NCI-H1417 treated with DMSO at 0.1 percent for 48 hours (cell line): Measurements from ENCODE around the gene KCNC1.
A peak's percentile ranks its signal among the peaks of the same experiment; 100 is the strongest.

Experiments
- DNase-seq: peaks from one replicate; lab custom pipeline; 2025; lab: John Stamatoyannopoulos, UW

KCNC1 gene

DNA sequence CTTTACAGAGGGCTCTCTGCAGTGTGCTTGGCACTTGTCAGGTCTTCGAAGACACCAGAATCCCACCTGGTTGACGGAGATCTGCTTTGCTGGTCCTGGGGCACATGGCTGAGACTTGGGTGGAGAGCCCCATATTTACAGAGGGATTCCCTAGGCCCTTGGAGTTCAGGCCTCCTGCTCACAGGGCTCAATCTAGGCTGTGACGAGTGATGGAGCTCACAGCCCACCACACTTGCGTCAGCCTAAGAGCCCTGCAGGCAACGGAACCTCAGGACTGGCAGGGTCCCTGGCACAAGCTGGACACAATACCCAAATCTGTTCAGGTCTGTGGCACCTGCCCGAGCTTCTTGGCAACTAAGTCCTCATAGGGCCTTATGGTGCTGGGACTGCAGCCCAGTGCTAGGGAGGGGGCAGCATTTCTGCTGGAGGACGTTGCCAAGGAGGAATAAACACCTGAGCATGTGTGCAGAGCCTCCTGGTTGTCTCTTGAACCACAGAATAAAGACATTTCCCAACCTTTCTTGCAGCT lies 59.1 kb downstream of the KCNC1 start:
- DNase-seq, result no peak

GRCh38 chr11:17794981-17795380 lies 60.4 kb downstream of the KCNC1 start:
- no peak for DNase-seq

DNA sequence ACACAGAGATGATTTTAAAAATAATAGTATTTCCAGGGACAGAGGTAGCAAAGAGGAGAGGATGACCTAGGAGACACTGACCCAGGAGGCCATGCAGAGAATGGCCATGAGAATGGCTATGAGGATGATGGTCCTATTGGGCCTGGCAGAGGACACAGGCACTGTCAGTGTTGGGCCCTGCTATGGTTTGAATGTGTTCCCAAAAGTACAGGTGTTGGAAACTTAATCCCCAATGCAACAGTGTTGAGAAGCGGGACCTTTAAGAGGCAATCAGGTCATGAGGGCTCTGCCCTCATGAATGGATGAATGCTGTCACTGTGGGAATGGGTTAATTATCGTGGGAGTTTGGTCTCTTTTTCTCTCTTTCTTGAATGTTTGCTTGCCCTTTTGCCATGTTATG lies 61.6 kb downstream of the KCNC1 start:
- DNase-seq, result no peak

- no peak for DNase-seq
Observed at GRCh38 chr11:17798253-17798652, 63.7 kb downstream of the KCNC1 start.

GRCh38 chr11:17798716-17799115 lies 64.1 kb downstream of the KCNC1 start:
- DNase-seq, result no peak

GRCh38 chr11:17799147-17799546 lies 64.6 kb downstream of the KCNC1 start:
- DNase-seq, result no peak

DNA sequence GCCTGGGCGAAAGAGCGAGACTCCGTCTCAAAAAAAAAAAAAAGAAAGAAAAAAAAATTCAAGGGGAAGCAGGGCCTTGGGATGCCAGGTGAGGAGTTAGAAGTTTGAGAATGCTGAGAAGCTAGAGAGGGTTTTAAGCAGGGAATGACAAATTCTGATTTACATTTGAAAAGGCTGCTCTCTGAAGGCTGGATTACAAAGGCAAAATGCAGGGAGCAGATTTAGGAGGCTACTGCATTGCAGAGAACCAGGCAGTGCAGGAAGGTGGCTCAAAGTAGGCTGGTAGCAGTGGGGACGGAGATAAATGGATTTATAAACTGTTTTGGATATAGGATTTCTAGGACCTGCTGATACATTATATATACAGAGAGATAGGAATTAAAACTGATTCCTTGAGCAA lies 66.6 kb downstream of the KCNC1 start:
- DNase-seq, result no peak

GRCh38 chr11:17802491-17802890 lies 67.9 kb downstream of the KCNC1 start:
- DNase-seq, result no peak

DNA sequence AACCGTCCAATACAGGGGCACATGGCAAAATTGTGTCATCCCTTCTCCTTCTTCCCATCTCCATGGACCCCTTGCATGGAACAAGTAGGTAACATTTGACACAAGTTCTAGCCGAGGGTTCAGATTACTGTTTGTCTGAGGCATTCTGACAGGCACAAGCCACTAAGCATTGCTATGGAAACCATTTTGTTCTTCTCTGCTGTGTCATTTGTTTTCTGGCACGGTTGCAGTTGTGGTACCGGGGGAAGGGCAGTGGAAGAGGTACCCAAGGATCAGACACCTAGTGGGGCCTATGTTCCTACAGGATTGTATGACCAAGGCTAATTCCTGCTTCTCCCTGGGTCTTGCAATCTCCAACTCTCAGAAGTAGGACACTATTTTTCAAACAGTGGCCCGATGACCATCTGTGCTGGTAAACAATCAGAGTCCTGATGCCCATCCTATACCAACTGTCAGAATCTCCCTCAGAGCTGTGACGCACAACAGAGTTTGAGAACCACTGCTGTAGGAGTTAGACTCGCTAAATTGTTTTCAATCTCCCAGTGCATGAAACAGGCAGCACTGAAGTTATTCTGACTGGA lies 69.3 kb downstream of the KCNC1 start:
- DNase-seq, result no peak

DNA sequence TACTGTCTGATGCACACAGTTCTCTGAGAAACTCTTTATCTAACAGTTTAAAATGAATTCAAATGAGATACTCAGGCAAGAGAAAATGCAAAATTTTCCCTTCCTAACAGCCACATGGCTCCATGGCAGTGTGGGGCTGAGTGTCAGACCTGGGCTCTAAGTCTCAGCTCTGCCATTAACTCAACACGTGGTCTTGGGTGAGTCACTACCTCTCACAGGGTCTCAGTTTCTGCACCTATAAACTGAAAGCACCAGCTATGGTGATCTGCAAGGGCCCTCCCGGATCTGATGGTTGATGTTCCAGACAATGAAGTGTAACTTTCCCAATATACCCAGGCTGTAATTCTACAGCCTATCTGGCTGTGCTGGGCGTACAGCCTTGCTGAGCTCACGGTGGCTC lies 70.5 kb downstream of the KCNC1 start:
- DNase-seq, result no peak

- no peak for DNase-seq
Observed at GRCh38 chr11:17805873-17806272, 71.3 kb downstream of the KCNC1 start.

DNA sequence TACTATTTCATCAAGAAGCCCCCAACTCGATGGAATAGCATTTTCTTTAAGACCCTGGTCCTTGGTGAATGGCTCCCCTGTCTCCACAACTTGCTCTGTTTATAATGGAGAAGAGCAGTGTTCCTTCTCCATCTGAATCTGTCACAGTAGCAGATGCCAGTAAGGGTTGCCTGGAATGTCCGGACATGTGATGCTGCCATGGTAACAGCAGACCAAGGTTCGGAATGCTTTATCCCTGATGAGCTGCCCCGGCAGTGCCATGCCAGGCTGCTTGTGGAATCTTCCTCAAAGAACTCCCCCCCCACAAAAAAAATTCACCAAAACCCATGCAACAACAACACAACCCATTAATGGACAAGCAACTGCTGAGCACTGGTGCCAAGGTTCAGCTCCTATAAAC lies 72.5 kb downstream of the KCNC1 start:
- DNase-seq, result no peak

- DNase-seq, result no peak
Observed at GRCh38 chr11:17810041-17810440, 75.5 kb downstream of the KCNC1 start.

DNA sequence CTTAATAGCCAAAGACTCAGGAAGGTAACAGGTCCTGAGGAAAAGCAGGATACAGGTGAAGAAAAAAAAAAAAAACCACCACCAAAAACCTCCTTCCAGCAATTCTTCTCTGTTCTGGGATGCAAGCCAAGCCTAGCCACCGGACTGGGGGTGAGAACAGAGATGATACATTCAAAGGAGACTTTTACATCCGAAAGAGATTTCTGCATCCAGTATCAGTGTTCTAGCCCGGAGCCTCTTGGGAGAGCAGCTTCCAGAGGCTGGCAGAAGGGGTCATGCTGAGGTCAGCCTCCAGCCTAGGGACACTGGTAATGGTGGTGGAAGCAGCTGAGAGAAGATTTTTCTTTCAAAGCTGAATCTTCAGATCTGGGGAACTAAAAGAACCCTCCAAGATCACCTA lies 76.2 kb downstream of the KCNC1 start:
- no peak for DNase-seq

DNA sequence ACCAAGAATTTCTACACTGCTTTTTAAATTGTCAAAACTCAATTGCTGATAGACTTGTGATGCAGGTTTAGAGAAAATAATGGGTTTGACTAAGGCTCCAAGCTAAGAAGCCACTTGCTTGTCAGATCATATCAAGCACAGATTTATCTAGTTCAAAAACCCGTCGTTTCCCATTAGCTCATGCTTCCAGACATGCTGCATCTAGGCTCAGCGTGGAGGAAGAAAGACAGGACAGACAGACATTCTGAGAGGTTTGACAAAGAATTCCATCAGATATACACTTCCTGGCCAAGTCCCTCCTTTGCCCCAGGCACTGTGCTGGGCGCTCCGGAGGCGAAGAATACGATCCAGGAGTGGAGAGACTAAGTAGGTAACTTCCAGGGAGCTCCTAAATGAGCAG lies 76.8 kb downstream of the KCNC1 start:
- DNase-seq, result no peak

- peak; percentile 80 for DNase-seq
Observed at GRCh38 chr11:17812091-17812864, 77.7 kb downstream of the KCNC1 start.

DNA sequence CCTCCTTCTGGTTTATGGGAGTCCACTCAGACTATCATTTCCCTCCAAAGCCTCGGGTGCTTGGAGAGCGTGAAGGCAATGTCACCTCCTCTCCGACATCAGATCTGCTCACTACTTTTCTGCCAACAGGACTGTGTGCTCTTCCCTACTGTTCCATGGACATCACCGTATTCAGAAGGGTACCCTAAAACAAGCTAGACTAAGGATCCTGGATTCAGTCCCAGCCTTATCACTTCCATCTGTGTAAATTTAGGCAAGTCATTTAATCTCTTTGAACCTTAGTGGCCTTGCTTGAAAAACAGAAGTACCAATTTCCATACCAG lies 78.2 kb downstream of the KCNC1 start:
- DNase-seq, result no peak

GRCh38 chr11:17813391-17814059 lies 78.9 kb downstream of the KCNC1 start:
- DNase-seq, result no peak

DNA sequence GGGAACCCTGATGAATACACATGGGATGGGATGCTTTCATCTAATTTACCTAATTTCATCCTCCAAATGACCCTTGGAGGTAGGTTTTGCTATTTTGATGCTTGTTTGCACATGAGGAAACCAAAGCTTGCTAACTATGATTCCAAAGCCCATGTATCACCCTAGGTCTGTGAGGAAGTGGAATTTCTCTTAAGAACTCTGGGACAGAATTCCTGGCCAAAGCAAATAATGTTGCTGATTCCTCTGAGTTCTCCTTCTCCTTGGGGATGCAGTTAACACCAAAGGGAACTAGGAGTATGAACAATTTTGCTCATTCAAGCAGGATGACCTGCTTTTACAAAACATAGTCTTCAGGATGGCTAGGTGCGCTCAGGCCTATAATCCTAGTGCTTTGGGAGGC lies 80.0 kb downstream of the KCNC1 start:
- no peak for DNase-seq

GRCh38 chr11:17816232-17816931 lies 81.8 kb downstream of the KCNC1 start:
- DNase-seq, result no peak

GRCh38 chr11:17821648-17822400 lies 87.2 kb downstream of the KCNC1 start:
- DNase-seq, result no peak

- no peak for DNase-seq
Observed at GRCh38 chr11:17822401-17822781, 87.8 kb downstream of the KCNC1 start.
